Right lobe of liver (tissue), 6 donors: Measurements from ENCODE around the gene KCNS1. TPM values are rescaled to one million over a fixed set of nuclear protein-coding genes. Genes with fewer than 3 reads are reported as not detected.
A peak's percentile ranks its signal among the peaks of the same experiment; 100 is the strongest.

ENCODE experiments used
- ATAC-seq, 4 donors: fragments of 200-7000 bp; cut with Tn5 transposase; one replicate each; pipeline ENCODE4 v1.9.1; 2020; ENCODE audit warnings: mild to moderate bottlenecking in 4 of 4, moderate library complexity in 4 of 4
- DNase-seq, 3 donors: peaks; one replicate each; pipeline ENCODE4 v3.0.0-alpha.2; 2020
- H3K27ac ChIP-seq, 3 donors: fragments of 200-600 bp; one replicate each; pipeline ENCODE4 v1.8.0; 2022
- H3K27me3 ChIP-seq, 2 donors: fragments of 200-600 bp; one replicate each; pipeline ENCODE4 v1.8.0; 2022
- H3K36me3 ChIP-seq, 4 donors: fragments of 200-600 bp; sonication (generic) in 1 of 4; one replicate each; pipeline versions ENCODE4 v1.5.1 to v1.8.0; 2017 to 2022; ENCODE audit warnings: control low read depth in 1 of 4
- H3K4me1 ChIP-seq, 4 donors: fragments of 200-600 bp; sonication (generic) in 1 of 4; one replicate each; pipeline versions ENCODE4 v1.5.1 to v1.8.0; 2017 to 2022; ENCODE audit warnings: control low read depth in 1 of 4
- H3K4me3 ChIP-seq, 3 donors: fragments of 200-600 bp; one replicate each; pipeline ENCODE4 v1.8.0; 2022
- H3K9me3 ChIP-seq, 4 donors: fragments of 200-600 bp; sonication (generic) in 1 of 4; one replicate each; pipeline versions ENCODE4 v1.5.1 to v1.8.0; 2017 to 2022; ENCODE audit warnings: control low read depth in 1 of 4
- POLR2A ChIP-seq: fragments of 450-650 bp; IDR thresholded peaks from one replicate; pipeline ENCODE4 v1.6.1; 2017; ENCODE audit warnings: antibody characterized with exemption, mild to moderate bottlenecking
- WGBS: methylation state at CpG from one replicate; pipeline ENCODE4 v1.1.6; 2018; ENCODE audit warnings: low coverage, low lambda C conversion rate; ENCODE audit not compliant: insufficient coverage; ENCODE audit errors: missing lambda C conversion rate; 5-methylcytosine and 5-hydroxymethylcytosine counted together
- intact Hi-C, 2 donors: fragments of 100-400 bp; cut with DNase I; formaldehyde crosslinking; loops; one replicate each; pipeline versions ENCODE4 v1.11.2 to v1.14.1; 2022
- total RNA-seq, 6 experiments: library from RNA; depleted of rRNA in 2 of 6; stranded (reverse); fragments of >200 nt in 2 of 6; fragmentation: NEBNext Ultra II Directional in 3 of 6; extraction: Animal tissue kit (Norgen Biotek cat#: 25700) in 3 of 6; gene quantifications; one replicate each; pipeline versions ENCODE4 v1.1.0 to v1.2.4, GENCODE V29; 2016 to 2023
- TF ChIP-seq, protein P1 (sequence below), 4 donors: fragments of 200-600 bp in 3 of 4; fragments of 450-650 bp in 1 of 4; IDR thresholded peaks; one replicate each; pipeline versions ENCODE4 v1.5.1 to v1.8.0; 2016 to 2022; ENCODE audit warnings: antibody characterized with exemption in 4 of 4, mild to moderate bottlenecking in 2 of 4
- donor health status: DM: no; HTN: yes; CAD: no.
- donor health status: DM: no; HTN: no; CAD: no.
- donor health status: DM: no; HTN: no; CAD: no.
- donor health status: DM: no; HTN: yes; CAD: no.
- donor health status: DM: no; HTN: yes; CAD: no.

The KCNS1 gene
- total RNA-seq, 6 experiments from 2014 or later = 0.12 TPM; not detected in 5

DNA sequence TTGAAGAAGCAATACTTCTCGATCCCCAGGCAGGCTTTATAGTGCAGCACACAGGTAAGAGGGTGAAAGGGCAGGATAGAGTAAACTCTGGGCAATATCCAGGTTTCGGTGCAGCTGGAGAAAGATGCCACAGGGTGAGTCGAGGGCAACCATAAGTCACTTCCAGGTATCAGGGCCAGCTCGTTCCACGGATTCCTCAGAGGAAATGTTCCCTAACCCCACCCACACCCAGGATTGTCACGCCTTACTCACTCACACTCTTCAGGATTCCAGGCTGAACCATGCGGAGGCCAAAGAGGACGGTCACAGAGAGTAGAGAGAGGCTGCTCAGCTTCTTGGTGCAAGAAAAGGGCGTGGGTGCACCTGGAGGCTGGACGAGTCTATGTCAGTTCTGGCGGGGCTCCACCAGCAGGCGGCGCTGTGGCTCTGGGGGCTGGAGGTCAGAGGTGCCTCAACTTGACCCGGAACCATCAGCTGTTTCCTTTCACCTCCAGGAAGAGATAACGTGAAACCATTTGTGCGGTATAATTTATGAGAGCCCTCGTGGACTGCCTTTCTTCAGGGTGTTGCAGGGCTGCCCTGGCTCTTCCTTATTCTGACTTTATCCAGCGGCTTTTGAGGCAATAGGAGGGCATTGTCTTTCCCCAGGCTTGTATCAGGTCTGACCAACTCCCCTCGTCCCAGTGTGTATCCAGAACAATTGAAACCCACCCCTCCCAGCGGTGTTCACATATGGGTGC is 37.8 kb upstream of the KCNS1 start:
- intact Hi-C loops = no loop called here
- no peaks in the 10 kb centered on the region for H3K4me1 ChIP-seq
- no peak overlapping the region for H3K27ac ChIP-seq
- H3K4me3 ChIP-seq = no peak overlapping the region
- H3K36me3 ChIP-seq = no peaks in the 10 kb centered on the region
- peak; percentile 66 to 72 (median 70) for ATAC-seq
- peak; percentile 63 to 75 (median 72) for DNase-seq
- H3K9me3 ChIP-seq = no peaks in the 10 kb centered on the region
- 25% methylated on average over 15 of the region's 20 CpGs for WGBS
- no peaks in the 10 kb centered on the region for H3K27me3 ChIP-seq
- TF ChIP-seq, protein P1, sequence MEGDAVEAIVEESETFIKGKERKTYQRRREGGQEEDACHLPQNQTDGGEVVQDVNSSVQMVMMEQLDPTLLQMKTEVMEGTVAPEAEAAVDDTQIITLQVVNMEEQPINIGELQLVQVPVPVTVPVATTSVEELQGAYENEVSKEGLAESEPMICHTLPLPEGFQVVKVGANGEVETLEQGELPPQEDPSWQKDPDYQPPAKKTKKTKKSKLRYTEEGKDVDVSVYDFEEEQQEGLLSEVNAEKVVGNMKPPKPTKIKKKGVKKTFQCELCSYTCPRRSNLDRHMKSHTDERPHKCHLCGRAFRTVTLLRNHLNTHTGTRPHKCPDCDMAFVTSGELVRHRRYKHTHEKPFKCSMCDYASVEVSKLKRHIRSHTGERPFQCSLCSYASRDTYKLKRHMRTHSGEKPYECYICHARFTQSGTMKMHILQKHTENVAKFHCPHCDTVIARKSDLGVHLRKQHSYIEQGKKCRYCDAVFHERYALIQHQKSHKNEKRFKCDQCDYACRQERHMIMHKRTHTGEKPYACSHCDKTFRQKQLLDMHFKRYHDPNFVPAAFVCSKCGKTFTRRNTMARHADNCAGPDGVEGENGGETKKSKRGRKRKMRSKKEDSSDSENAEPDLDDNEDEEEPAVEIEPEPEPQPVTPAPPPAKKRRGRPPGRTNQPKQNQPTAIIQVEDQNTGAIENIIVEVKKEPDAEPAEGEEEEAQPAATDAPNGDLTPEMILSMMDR (IDR thresholded peaks at IDR 0.05) = peak; percentile 65 to 71 (median 67)
- no peak for TF ChIP-seq POLR2A

DNA sequence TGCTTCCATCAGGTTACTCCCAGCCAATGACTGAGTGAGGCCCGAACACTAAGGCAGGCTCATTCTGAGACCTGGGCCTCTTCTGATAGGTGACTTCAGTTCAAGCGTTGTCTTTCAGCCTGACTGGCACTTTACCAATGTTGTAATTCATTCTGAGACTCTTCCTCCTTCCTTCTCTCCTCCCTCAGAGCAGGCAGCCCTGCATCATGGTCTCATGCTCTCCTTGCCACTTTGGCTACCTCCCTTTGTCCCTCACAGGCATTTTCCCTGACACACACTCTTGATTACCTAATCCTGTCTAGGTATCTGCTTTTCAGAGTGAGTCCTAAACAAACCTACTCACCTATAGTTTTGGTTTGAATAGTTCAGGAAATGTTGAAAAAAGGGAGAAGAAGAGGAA is 36.0 kb upstream of the KCNS1 start:
- intact Hi-C loops = no loop called here
- 38% methylated on average over 2 of the region's 2 CpGs for WGBS
- ATAC-seq (no peak), DNase-seq (no peak)
- no peaks in the 10 kb centered on the region for H3K4me1 ChIP-seq
- TF ChIP-seq, protein P1 (IDR thresholded peaks at IDR 0.05) = no peak
- no peak for TF ChIP-seq POLR2A
- H3K27me3 ChIP-seq = peaks cover 0 to 2% of the 10 kb centered on the region in 2 donors
- H3K36me3 ChIP-seq = no peaks in the 10 kb centered on the region
- H3K4me3 ChIP-seq = no peak overlapping the region
- H3K27ac ChIP-seq = no peak overlapping the region
- no peaks in the 10 kb centered on the region for H3K9me3 ChIP-seq

DNA sequence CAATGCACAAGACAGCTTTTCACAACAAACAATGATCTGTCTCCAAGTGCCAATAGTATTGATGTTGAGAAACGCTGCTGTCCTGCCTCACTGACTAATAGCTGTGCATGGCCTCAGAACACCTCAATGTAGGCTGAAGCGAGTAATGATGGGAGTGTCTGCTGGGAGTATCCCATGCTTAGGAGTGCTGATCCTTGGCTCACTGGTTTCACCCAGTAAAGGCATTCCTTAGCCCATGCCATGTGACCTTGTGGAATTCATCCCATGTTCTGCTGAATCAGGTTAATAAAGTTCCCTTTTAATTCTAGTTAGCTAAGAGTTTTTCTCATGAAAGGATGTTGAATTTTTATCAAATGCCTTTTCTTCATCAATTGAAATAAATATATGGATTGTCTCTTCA is 27.2 kb upstream of the KCNS1 start:
- no peak for TF ChIP-seq POLR2A
- TF ChIP-seq, protein P1 (IDR thresholded peaks at IDR 0.05) = no peak
- 50% methylated on average over 2 of the region's 2 CpGs for WGBS
- ATAC-seq = no peak
- no peak for DNase-seq
- no peak overlapping the region for H3K27ac ChIP-seq
- H3K36me3 ChIP-seq = no peaks in the 10 kb centered on the region
- no peaks in the 10 kb centered on the region for H3K9me3 ChIP-seq
- peaks cover 0 to 8% of the 10 kb centered on the region in 2 donors for H3K27me3 ChIP-seq
- no peak overlapping the region for H3K4me3 ChIP-seq
- H3K4me1 ChIP-seq = no peaks in the 10 kb centered on the region
- intact Hi-C loops = no loop called here

DNA sequence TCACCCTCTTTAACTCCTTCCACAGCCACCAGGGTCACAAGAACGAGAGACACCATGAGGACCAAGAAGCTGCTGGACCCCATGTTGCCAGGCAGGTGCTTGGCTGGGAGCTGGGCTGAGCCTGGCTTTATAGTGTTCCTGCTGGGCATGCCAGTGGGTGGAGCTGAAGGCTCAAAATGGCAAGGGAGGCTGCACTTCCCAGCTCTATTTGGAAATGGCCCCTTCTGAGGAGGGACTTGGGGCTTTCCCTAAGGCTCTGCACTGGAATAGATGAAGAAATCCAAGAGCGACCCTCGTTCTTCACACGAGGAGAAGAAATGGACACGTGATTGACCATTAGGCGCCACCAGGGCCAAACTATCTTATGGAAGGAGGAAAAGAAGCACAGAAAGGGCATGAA is 23.4 kb upstream of the KCNS1 start, which contains the start of gene WFDC12:
WFDC12 (minus strand) TSS at position 101 of the 400 bp plus-strand sequence; CDS start at position 83, 18 bp downstream.
- 60% methylated on average over 5 of the region's 6 CpGs for WGBS
- TF ChIP-seq, protein P1 (IDR thresholded peaks at IDR 0.05) = no peak
- TF ChIP-seq POLR2A = no peak
- no peak for ATAC-seq

More for the DNA sequence above, 23.4 kb upstream of the KCNS1 start, which contains the start of gene WFDC12:
- no peaks in the 10 kb centered on the region for H3K4me1 ChIP-seq
- no peaks in the 10 kb centered on the region for H3K36me3 ChIP-seq
- no peaks in the 10 kb centered on the region for H3K9me3 ChIP-seq
- intact Hi-C loops = no loop called here
- no peak for DNase-seq
- no peak within 1 kb of the TSS for H3K27ac ChIP-seq
- H3K27me3 ChIP-seq = peaks cover 0 to 6% of the 10 kb centered on the region in 2 donors
- H3K4me3 ChIP-seq = no peak within 1 kb of the TSS
